Tibial nerve (tissue), 4 donors: Measurements from ENCODE around the gene LIN54. TPM values are rescaled to one million over a fixed set of nuclear protein-coding genes. Genes with fewer than 3 reads are reported as not detected.
"Not testable (repeated sequence)": the region's sequence is repeated elsewhere in the genome, so short reads cannot be mapped to it uniquely, and the experiment has no call there.

Experiments
- DNase-seq, 2 donors: peaks; one replicate each; pipeline ENCODE4 v3.0.0-alpha.2; 2019; ENCODE audit warnings: low spot score in 2 of 2
- H3K27ac ChIP-seq, 4 donors: fragments of 200-600 bp; sonication (generic) in 3 of 4; one replicate each; pipeline ENCODE4 v1.5.1; 2017 to 2019; ENCODE audit warnings: mild to moderate bottlenecking in 1 of 4
- H3K27me3 ChIP-seq, 2 donors: fragments of 200-600 bp; sonication (generic) in 1 of 2; one replicate each; pipeline versions ENCODE4 v1.5.1 to v1.6.0; 2017 to 2019
- H3K36me3 ChIP-seq, 3 donors: fragments of 200-600 bp; sonication (generic); one replicate each; pipeline ENCODE4 v1.5.1; 2018 to 2019
- H3K4me1 ChIP-seq, 4 donors: fragments of 200-600 bp; sonication (generic) in 3 of 4; one replicate each; pipeline ENCODE4 v1.5.1; 2017 to 2019
- H3K4me3 ChIP-seq, 4 donors: fragments of 200-600 bp; sonication (generic) in 3 of 4; one replicate each; pipeline ENCODE4 v1.5.1; 2017 to 2019; ENCODE audit warnings: mild to moderate bottlenecking in 1 of 4, moderate library complexity in 1 of 4
- H3K9me3 ChIP-seq, 4 donors: fragments of 200-600 bp; sonication (generic) in 3 of 4; one replicate each; pipeline ENCODE4 v1.5.1; 2017 to 2019
- EP300 ChIP-seq, 2 donors: sonication (generic); formaldehyde crosslinking; IDR thresholded peaks; one replicate each; pipeline ENCODE4 v1.6.1; 2017; ENCODE audit warnings: antibody characterized with exemption in 2 of 2, mild to moderate bottlenecking in 1 of 2
- POLR2A ChIP-seq, 2 donors: fragments of 450-650 bp; IDR thresholded peaks; one replicate each; pipeline ENCODE4 v1.6.1; 2017; ENCODE audit warnings: antibody characterized with exemption in 2 of 2, mild to moderate bottlenecking in 2 of 2, moderate library complexity in 2 of 2
- WGBS, 2 donors: methylation state at CpG; one replicate each; pipeline ENCODE4 v1.1.5; 2018; 5-methylcytosine and 5-hydroxymethylcytosine counted together
- total RNA-seq, 4 donors: library from RNA; depleted of rRNA; stranded (reverse); fragments of >200 nt; gene quantifications; one replicate each; pipeline ENCODE4 v1.1.0, GENCODE V29; 2016
- TF ChIP-seq, protein P1 (sequence below), 5 experiments: fragments of 200-600 bp in 3 of 5; fragments of 450-650 bp in 2 of 5; sonication (generic) in 3 of 5; IDR thresholded peaks; one replicate each; pipeline ENCODE4 v1.5.1; 2016 to 2019; ENCODE audit warnings: antibody characterized with exemption in 5 of 5, mild to moderate bottlenecking in 3 of 5, moderate library complexity in 2 of 5

The LIN54 gene
- total RNA-seq, 4 donors from 2014 or later = 9.4 to 15.1 (median 11.9) TPM

- H3K27ac ChIP-seq = no peak overlapping the region
- H3K36me3 ChIP-seq = no peaks in the 10 kb centered on the region
- WGBS, 2 donors = 88 to 91% methylated on average over 3 of the region's 3 CpGs
- no peaks in the 10 kb centered on the region for H3K27me3 ChIP-seq
- no peak overlapping the region for H3K4me3 ChIP-seq
- DNase-seq = no peak
- H3K4me1 ChIP-seq = no peaks in the 10 kb centered on the region
- TF ChIP-seq, protein P1, sequence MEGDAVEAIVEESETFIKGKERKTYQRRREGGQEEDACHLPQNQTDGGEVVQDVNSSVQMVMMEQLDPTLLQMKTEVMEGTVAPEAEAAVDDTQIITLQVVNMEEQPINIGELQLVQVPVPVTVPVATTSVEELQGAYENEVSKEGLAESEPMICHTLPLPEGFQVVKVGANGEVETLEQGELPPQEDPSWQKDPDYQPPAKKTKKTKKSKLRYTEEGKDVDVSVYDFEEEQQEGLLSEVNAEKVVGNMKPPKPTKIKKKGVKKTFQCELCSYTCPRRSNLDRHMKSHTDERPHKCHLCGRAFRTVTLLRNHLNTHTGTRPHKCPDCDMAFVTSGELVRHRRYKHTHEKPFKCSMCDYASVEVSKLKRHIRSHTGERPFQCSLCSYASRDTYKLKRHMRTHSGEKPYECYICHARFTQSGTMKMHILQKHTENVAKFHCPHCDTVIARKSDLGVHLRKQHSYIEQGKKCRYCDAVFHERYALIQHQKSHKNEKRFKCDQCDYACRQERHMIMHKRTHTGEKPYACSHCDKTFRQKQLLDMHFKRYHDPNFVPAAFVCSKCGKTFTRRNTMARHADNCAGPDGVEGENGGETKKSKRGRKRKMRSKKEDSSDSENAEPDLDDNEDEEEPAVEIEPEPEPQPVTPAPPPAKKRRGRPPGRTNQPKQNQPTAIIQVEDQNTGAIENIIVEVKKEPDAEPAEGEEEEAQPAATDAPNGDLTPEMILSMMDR (IDR thresholded peaks at IDR 0.05) = no peak
- no peak for TF ChIP-seq POLR2A (IDR thresholded peaks at IDR 0.05)
- TF ChIP-seq EP300 (IDR thresholded peaks at IDR 0.05) = no peak
- no peaks in the 10 kb centered on the region for H3K9me3 ChIP-seq
Measured at GRCh38 chr4:83002329-83002728, 8.3 kb downstream of the LIN54 start.

- Histone ChIP-seq H3K4me1 (no peaks in the 10 kb centered on the region), H3K27ac (no peak overlapping the region), H3K27me3 (no peaks in the 10 kb centered on the region), H3K4me3 (no peak overlapping the region), H3K36me3 (no peaks in the 10 kb centered on the region), H3K9me3 (no peaks in the 10 kb centered on the region)
- no peak for DNase-seq
- TF ChIP-seq POLR2A (IDR thresholded peaks at IDR 0.05) = no peak
- TF ChIP-seq, protein P1 (IDR thresholded peaks at IDR 0.05) = no peak
- no peak for TF ChIP-seq EP300 (IDR thresholded peaks at IDR 0.05)
Measured at GRCh38 chr4:82998898-82999297, 11.7 kb downstream of the LIN54 start.

- H3K27me3 ChIP-seq = no peaks in the 10 kb centered on the region
- H3K4me1 ChIP-seq = peaks cover 0 to under 1% (median 0%) of the 10 kb centered on the region in 4 donors
- no peaks in the 10 kb centered on the region for H3K9me3 ChIP-seq
- no peak overlapping the region for H3K4me3 ChIP-seq
- H3K36me3 ChIP-seq = no peaks in the 10 kb centered on the region
- no peak for DNase-seq
- WGBS, 2 donors = 70 to 72% methylated on average over 4 of the region's 4 CpGs
- TF ChIP-seq EP300 (IDR thresholded peaks at IDR 0.05) = no peak
- no peak for TF ChIP-seq POLR2A (IDR thresholded peaks at IDR 0.05)
- TF ChIP-seq, protein P1 (IDR thresholded peaks at IDR 0.05) = no peak
- H3K27ac ChIP-seq = no peak overlapping the region
Measured at GRCh38 chr4:82994834-82995233, 15.8 kb downstream of the LIN54 start.

GRCh38 chr4:82989575-82990429 lies 20.8 kb downstream of the LIN54 start:
- no peak overlapping the region for H3K4me3 ChIP-seq
- no peaks in the 10 kb centered on the region for H3K9me3 ChIP-seq
- no peak for DNase-seq
- peaks cover 0 to 5% (median 0%) of the 10 kb centered on the region in 4 donors for H3K4me1 ChIP-seq
- TF ChIP-seq POLR2A (IDR thresholded peaks at IDR 0.05) (no peak), EP300 (IDR thresholded peaks at IDR 0.05) (no peak)
- TF ChIP-seq, protein P1 (IDR thresholded peaks at IDR 0.05) = no peak
- 58 to 91% methylated on average over 2 of the region's 2 CpGs for WGBS, 2 donors
- no peak overlapping the region for H3K27ac ChIP-seq
- H3K36me3 ChIP-seq = no peaks in the 10 kb centered on the region
- no peaks in the 10 kb centered on the region for H3K27me3 ChIP-seq

DNA sequence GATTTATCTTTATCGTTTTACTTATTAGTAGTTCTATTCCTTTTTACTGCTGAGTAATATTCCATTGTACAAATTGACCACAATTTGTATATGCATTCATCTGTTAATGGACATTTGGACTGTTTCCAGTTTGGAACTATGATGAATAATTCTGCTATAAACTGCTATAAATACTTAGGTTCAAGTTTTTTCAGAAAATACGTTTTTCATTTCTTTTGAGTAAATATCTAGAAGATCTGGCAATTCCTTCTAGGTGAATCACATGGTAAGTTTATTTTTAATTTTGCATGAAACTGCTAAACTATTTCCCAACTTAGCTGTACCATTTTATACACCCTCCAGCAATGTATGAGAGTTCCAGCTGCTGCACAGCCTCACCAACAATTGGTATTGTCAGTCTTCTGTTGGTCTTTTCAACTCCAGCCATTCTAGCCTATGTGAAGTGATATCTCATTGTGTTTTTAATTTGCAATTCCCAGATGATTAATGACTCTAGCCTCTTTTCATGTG lies 22.2 kb downstream of the LIN54 start:
- H3K27ac ChIP-seq = no peak overlapping the region
- H3K9me3 ChIP-seq = no peaks in the 10 kb centered on the region
- H3K36me3 ChIP-seq = peaks cover 0 to 5% (median 0%) of the 10 kb centered on the region in 3 donors
- TF ChIP-seq EP300 (IDR thresholded peaks at IDR 0.05) (no peak), POLR2A (IDR thresholded peaks at IDR 0.05) (no peak)
- TF ChIP-seq, protein P1 (IDR thresholded peaks at IDR 0.05) = no peak
- 72 to 76% methylated on average over 2 of the region's 2 CpGs for WGBS, 2 donors
- peaks cover 0 to 5% (median 0%) of the 10 kb centered on the region in 4 donors for H3K4me1 ChIP-seq
- no peaks in the 10 kb centered on the region for H3K27me3 ChIP-seq
- no peak for DNase-seq
- H3K4me3 ChIP-seq = no peak overlapping the region

DNA sequence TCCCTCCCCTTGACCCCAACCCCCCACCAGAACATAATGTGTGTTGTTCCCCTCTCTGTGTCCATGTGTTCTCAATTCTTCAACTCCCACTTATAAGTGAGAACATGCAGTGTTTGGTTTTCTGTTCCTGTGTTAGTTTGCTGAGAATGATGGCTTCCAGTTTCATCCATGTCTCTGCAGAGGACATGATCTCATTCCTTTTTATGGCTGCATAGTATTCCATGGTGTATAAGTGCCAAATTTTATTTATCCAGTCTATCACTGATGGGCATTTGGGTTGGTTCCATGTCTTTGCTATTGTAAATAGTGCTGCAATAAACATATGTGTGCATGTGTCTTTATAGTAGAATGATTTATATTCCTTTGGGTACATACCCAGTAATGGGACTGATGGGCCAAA lies 23.1 kb downstream of the LIN54 start:
- not testable (repeated sequence) for H3K4me3 ChIP-seq, DNase-seq, H3K27me3 ChIP-seq, H3K9me3 ChIP-seq, H3K4me1 ChIP-seq, H3K27ac ChIP-seq, H3K36me3 ChIP-seq
